Common myeloid progenitor, CD34-positive (primary cell): ENCODE results near the gene ZDHHC7.

ENCODE experiments used
- CTCF ChIA-PET: fragments of 350-600 bp; sonication (Branson Sonifier 250); formaldehyde crosslinking; loops from one replicate; lab custom pipeline; 2021; ENCODE audit warnings: antibody characterized with exemption; lab: Charles Lee
- POLR2A ChIA-PET: fragments of 350-600 bp; sonication (Branson Sonifier 250); formaldehyde crosslinking; loops from one replicate; lab custom pipeline; 2021; ENCODE audit warnings: antibody characterized with exemption; lab: Charles Lee
- DNase-seq, 3 donors: peaks; one replicate each; pipeline versions ENCODE4 v3.0.0 to v3.0.0-alpha.2; 2013
- H3K27ac ChIP-seq, 2 experiments: 1 replicate in 1 of 2; 2 replicates in 1 of 2; pipeline ENCODE4 v1.7.0; 2013; ENCODE audit warnings: inconsistent platforms in 2 of 2, low read length in 2 of 2, mild to moderate bottlenecking in 2 of 2, low read depth in 1 of 2, moderate library complexity in 1 of 2; ENCODE audit not compliant: severe bottlenecking in 2 of 2, insufficient read depth in 1 of 2, poor library complexity in 1 of 2
- H3K27me3 ChIP-seq, 5 experiments: replicated peaks in 2 of 5; 1 replicate in 3 of 5; 2 replicates in 2 of 5; pipeline versions ENCODE4 v1.6.1 to v1.7.0; 2013; ENCODE audit warnings: low read length in 4 of 5, mild to moderate bottlenecking in 2 of 5, moderate library complexity in 2 of 5, inconsistent platforms in 1 of 5; ENCODE audit not compliant: insufficient read depth in 5 of 5, control insufficient read depth in 4 of 5
- H3K36me3 ChIP-seq, 4 experiments: 1 replicate in 2 of 4; 2 replicates in 2 of 4; pipeline versions ENCODE4 v1.6.1 to v1.7.0; 2013; ENCODE audit warnings: low read length in 3 of 4, control low read depth in 1 of 4, mild to moderate bottlenecking in 1 of 4; ENCODE audit not compliant: control insufficient read depth in 4 of 4, insufficient read depth in 4 of 4
- H3K4me1 ChIP-seq, 4 experiments: 1 replicate in 3 of 4; 2 replicates in 1 of 4; pipeline versions ENCODE4 v1.6.1 to v1.7.1; 2013; ENCODE audit warnings: low read length in 3 of 4, mild to moderate bottlenecking in 3 of 4, control low read depth in 1 of 4, inconsistent platforms in 1 of 4, moderate library complexity in 1 of 4; ENCODE audit not compliant: control insufficient read depth in 4 of 4, insufficient read depth in 4 of 4; ENCODE audit errors: control extremely low read depth in 1 of 4
- H3K4me3 ChIP-seq, 7 experiments: 1 replicate in 4 of 7; 2 replicates in 3 of 7; pipeline versions ENCODE4 v1.5.1 to v1.7.0; 2013; ENCODE audit warnings: mild to moderate bottlenecking in 7 of 7, low read length in 6 of 7, moderate library complexity in 6 of 7, inconsistent platforms in 2 of 7, low read depth in 2 of 7, control low read depth in 1 of 7; ENCODE audit not compliant: insufficient read depth in 4 of 7, control insufficient read depth in 1 of 7; ENCODE audit errors: extremely low read depth in 1 of 7
- H3K9me3 ChIP-seq, 5 experiments: 1 replicate in 4 of 5; 2 replicates in 1 of 5; pipeline versions ENCODE4 v1.6.1 to v1.7.1; 2013; ENCODE audit warnings: low read length in 4 of 5, mild to moderate bottlenecking in 2 of 5, inconsistent platforms in 1 of 5, low read depth in 1 of 5, moderate library complexity in 1 of 5; ENCODE audit not compliant: control insufficient read depth in 4 of 5, insufficient read depth in 2 of 5; ENCODE audit errors: control extremely low read depth in 1 of 5
- WGBS: methylation state at CpG from one replicate; pipeline ENCODE4 v1.1.5; 2013; ENCODE audit not compliant: insufficient coverage; 5-methylcytosine and 5-hydroxymethylcytosine counted together

ZDHHC7 gene

GRCh38 chr16:85045077-85045476 is 33.7 kb upstream of the ZDHHC7 start:
- H3K27ac ChIP-seq, result no peak overlapping the region

GRCh38 chr16:85042606-85043005 is 31.3 kb upstream of the ZDHHC7 start:
- no peak overlapping the region for H3K4me3 ChIP-seq
- no peak overlapping the region for H3K27ac ChIP-seq
- DNase-seq, result no peak
- H3K9me3 ChIP-seq, result no peaks in the 10 kb centered on the region
- no peaks in the 10 kb centered on the region for H3K27me3 ChIP-seq
- H3K4me1 ChIP-seq, result peaks cover under 1 to 24% (median 20%) of the 10 kb centered on the region in 4 experiments
- CTCF ChIA-PET, result interaction anchor here (1.0 to 1.5 kb wide), 3 partner anchors 12 to 117 kb away, joined by 3 to 4 read pairs (median 4); no protein-coding TSS in a partner anchor
- H3K36me3 ChIP-seq, result no peaks in the 10 kb centered on the region
- WGBS, result no CpG with 5 or more reads among the region's 6 CpGs
- POLR2A ChIA-PET, result no interaction called here

More at GRCh38 chr16:85045077-85045476, 33.7 kb upstream of the ZDHHC7 start:
- Histone ChIP-seq H3K9me3 (no peaks in the 10 kb centered on the region), H3K27me3 (no peaks in the 10 kb centered on the region), H3K4me3 (no peak overlapping the region), H3K4me1 (peaks cover 3 to 41% (median 37%) of the 10 kb centered on the region in 4 experiments), H3K36me3 (no peaks in the 10 kb centered on the region)
- DNase-seq, result no peak
- WGBS, result 100% methylated on average over 2 of the region's 5 CpGs
- CTCF ChIA-PET, result interaction anchor here (1.5 kb wide), 1 partner anchor 20 kb away, joined by 3 read pairs; no protein-coding TSS in a partner anchor
- POLR2A ChIA-PET, result no interaction called here

GRCh38 chr16:85042167-85042526 is 30.8 kb upstream of the ZDHHC7 start:
- 100% methylated on average over 6 of the region's 6 CpGs for WGBS
- no peaks in the 10 kb centered on the region for H3K9me3 ChIP-seq
- H3K4me1 ChIP-seq, result peaks cover 0 to 20% (median 16%) of the 10 kb centered on the region in 4 experiments
- DNase-seq, result no peak
- no peaks in the 10 kb centered on the region for H3K36me3 ChIP-seq
- no peaks in the 10 kb centered on the region for H3K27me3 ChIP-seq
- no peak overlapping the region for H3K4me3 ChIP-seq
- CTCF ChIA-PET, result interaction anchor here (1.0 to 1.5 kb wide), 3 partner anchors 11 to 116 kb away, joined by 3 to 4 read pairs (median 4); no protein-coding TSS in a partner anchor
- POLR2A ChIA-PET, result no interaction called here
- H3K27ac ChIP-seq, result no peak overlapping the region

- CTCF ChIA-PET, result interaction anchor here (0.6 to 1.5 kb wide), 3 partner anchors 10 to 21 kb away, joined by 3 to 4 read pairs (median 4); no protein-coding TSS in a partner anchor
- 80% methylated on average over 21 of the region's 27 CpGs for WGBS
- POLR2A ChIA-PET, result no interaction called here
- no peak overlapping the region for H3K27ac ChIP-seq
- no peaks in the 10 kb centered on the region for H3K9me3 ChIP-seq
- no peaks in the 10 kb centered on the region for H3K27me3 ChIP-seq
- H3K4me1 ChIP-seq, result peaks cover 0 to 16% (median 12%) of the 10 kb centered on the region in 4 experiments
- no peak for DNase-seq
- H3K36me3 ChIP-seq, result no peaks in the 10 kb centered on the region
- no peak overlapping the region for H3K4me3 ChIP-seq
Observed at GRCh38 chr16:85041219-85042166, 30.2 kb upstream of the ZDHHC7 start.

GRCh38 chr16:85040685-85041084 is 29.4 kb upstream of the ZDHHC7 start:
- ChIA-PET CTCF (no interaction called here), POLR2A (no interaction called here)
- no peaks in the 10 kb centered on the region for H3K36me3 ChIP-seq
- H3K9me3 ChIP-seq, result no peaks in the 10 kb centered on the region
- H3K27me3 ChIP-seq, result no peaks in the 10 kb centered on the region
- no peak overlapping the region for H3K4me3 ChIP-seq
- no peak overlapping the region for H3K27ac ChIP-seq
- H3K4me1 ChIP-seq, result peaks cover 0 to 11% (median 8%) of the 10 kb centered on the region in 4 experiments
- no peak for DNase-seq
- WGBS, result 96% methylated on average over 4 of the region's 6 CpGs

- Histone ChIP-seq H3K4me3 (no peak overlapping the region), H3K36me3 (no peaks in the 10 kb centered on the region), H3K27ac (no peak overlapping the region), H3K27me3 (no peaks in the 10 kb centered on the region), H3K4me1 (peaks cover 0 to 10% (median 6%) of the 10 kb centered on the region in 4 experiments), H3K9me3 (no peaks in the 10 kb centered on the region)
- WGBS, result 95% methylated on average over 4 of the region's 5 CpGs
- POLR2A ChIA-PET, result no interaction called here
- CTCF ChIA-PET, result interaction anchor here (1.1 kb wide), 1 partner anchor 11 kb away, joined by 3 read pairs; no protein-coding TSS in a partner anchor
- no peak for DNase-seq
Observed at GRCh38 chr16:85037721-85038120, 26.4 kb upstream of the ZDHHC7 start.

- H3K27me3 ChIP-seq, result no peaks in the 10 kb centered on the region
- DNase-seq, result no peak
- H3K36me3 ChIP-seq, result no peaks in the 10 kb centered on the region
- H3K9me3 ChIP-seq, result no peaks in the 10 kb centered on the region
- H3K4me1 ChIP-seq, result peaks cover 0 to 10% (median 6%) of the 10 kb centered on the region in 4 experiments
- POLR2A ChIA-PET, result no interaction called here
- no peak overlapping the region for H3K4me3 ChIP-seq
- WGBS, result 94% methylated on average over 6 of the region's 7 CpGs
- H3K27ac ChIP-seq, result no peak overlapping the region
- CTCF ChIA-PET, result interaction anchor here (1.1 to 3.3 kb wide), 2 partner anchors 10 kb away, joined by 3 to 8 read pairs; no protein-coding TSS in a partner anchor
Observed at GRCh38 chr16:85037050-85037410, 25.7 kb upstream of the ZDHHC7 start.
